ENCODE results near the gene CRABP2.

CRABP2 gene

GRCh38 chr1:156657741-156658319 lies 47.6 kb downstream of the CRABP2 start:
- H3K4me2 ChIP-seq (ENCODE audit: low read depth, low read length, poor library complexity, severe bottlenecking), result no peak overlapping the region
- H3K36me3 ChIP-seq (ENCODE audit: low read length), result no peaks in the 10 kb centered on the region
- H3K9ac ChIP-seq (ENCODE audit: low read length), result no peak overlapping the region
- no peaks in the 10 kb centered on the region for H3K9me3 ChIP-seq (ENCODE audit: insufficient read depth, low read length)
- H3K4me3 ChIP-seq (ENCODE audit: insufficient read depth, low read length, poor library complexity, severe bottlenecking), result no peak overlapping the region
- H4K20me1 ChIP-seq (ENCODE audit: low read depth, low read length), result no peaks in the 10 kb centered on the region
- TF ChIP-seq CTCF (IDR thresholded peaks at IDR 0.05; ENCODE audit: insufficient read depth, low read length, poor library complexity, severe bottlenecking) (peak; percentile 15), EZH2phosphoT487 (conservative IDR thresholded peaks at IDR 0.05; ENCODE audit: low read length) (no peak)
- no peak overlapping the region for H3K27ac ChIP-seq (ENCODE audit: low read depth, low read length)
- no peaks in the 10 kb centered on the region for H3K27me3 ChIP-seq (ENCODE audit: low read length)
- no peaks in the 10 kb centered on the region for H3K9me2 ChIP-seq (replicated peaks; ENCODE audit: insufficient read depth, low read length)
- H3F3A ChIP-seq (ENCODE audit: insufficient read depth), result no peaks in the 10 kb centered on the region
- H2AFZ ChIP-seq (ENCODE audit: low read depth, low read length, severe bottlenecking), result no peak overlapping the region
- no peaks in the 10 kb centered on the region for H3K79me2 ChIP-seq (ENCODE audit: insufficient read depth, low read length)

GRCh38 chr1:156656806-156657740 lies 48.3 kb downstream of the CRABP2 start:
- no peaks in the 10 kb centered on the region for H3K9me3 ChIP-seq (ENCODE audit: insufficient read depth, low read length)
- H3K27me3 ChIP-seq (ENCODE audit: low read length), result no peaks in the 10 kb centered on the region
- H3K4me3 ChIP-seq (ENCODE audit: insufficient read depth, low read length, poor library complexity, severe bottlenecking), result no peak overlapping the region
- no peak overlapping the region for H3K4me2 ChIP-seq (ENCODE audit: low read depth, low read length, poor library complexity, severe bottlenecking)
- no peak overlapping the region for H3K9ac ChIP-seq (ENCODE audit: low read length)
- no peaks in the 10 kb centered on the region for H4K20me1 ChIP-seq (ENCODE audit: low read depth, low read length)
- H3K36me3 ChIP-seq (ENCODE audit: low read length), result no peaks in the 10 kb centered on the region
- no peak overlapping the region for H2AFZ ChIP-seq (ENCODE audit: low read depth, low read length, severe bottlenecking)
- no peaks in the 10 kb centered on the region for H3F3A ChIP-seq (ENCODE audit: insufficient read depth)
- no peak overlapping the region for H3K27ac ChIP-seq (ENCODE audit: low read depth, low read length)
- H3K79me2 ChIP-seq (ENCODE audit: insufficient read depth, low read length), result no peaks in the 10 kb centered on the region
- TF ChIP-seq EZH2phosphoT487 (conservative IDR thresholded peaks at IDR 0.05; ENCODE audit: low read length) (peak; percentile 97), CTCF (IDR thresholded peaks at IDR 0.05; ENCODE audit: insufficient read depth, low read length, poor library complexity, severe bottlenecking) (peak; percentile 90)
- H3K9me2 ChIP-seq (replicated peaks; ENCODE audit: insufficient read depth, low read length), result no peaks in the 10 kb centered on the region

GRCh38 chr1:156655904-156656516 lies 49.4 kb downstream of the CRABP2 start:
- no peaks in the 10 kb centered on the region for H3K9me2 ChIP-seq (replicated peaks; ENCODE audit: insufficient read depth, low read length)
- TF ChIP-seq CTCF (IDR thresholded peaks at IDR 0.05; ENCODE audit: insufficient read depth, low read length, poor library complexity, severe bottlenecking), result no peak
- no peaks in the 10 kb centered on the region for H3F3A ChIP-seq (ENCODE audit: insufficient read depth)
- no peaks in the 10 kb centered on the region for H3K9me3 ChIP-seq (ENCODE audit: insufficient read depth, low read length)
- H3K9ac ChIP-seq (ENCODE audit: low read length), result no peak overlapping the region
- no peak overlapping the region for H3K4me3 ChIP-seq (ENCODE audit: insufficient read depth, low read length, poor library complexity, severe bottlenecking)
- H3K79me2 ChIP-seq (ENCODE audit: insufficient read depth, low read length), result no peaks in the 10 kb centered on the region
- H2AFZ ChIP-seq (ENCODE audit: low read depth, low read length, severe bottlenecking), result no peak overlapping the region
- no peak overlapping the region for H3K4me2 ChIP-seq (ENCODE audit: low read depth, low read length, poor library complexity, severe bottlenecking)
- H3K27ac ChIP-seq (ENCODE audit: low read depth, low read length), result no peak overlapping the region
- H3K36me3 ChIP-seq (ENCODE audit: low read length), result no peaks in the 10 kb centered on the region
- no peaks in the 10 kb centered on the region for H4K20me1 ChIP-seq (ENCODE audit: low read depth, low read length)
- no peaks in the 10 kb centered on the region for H3K27me3 ChIP-seq (ENCODE audit: low read length)

Measured in SU-DHL-6 (cell line).